Sciatic nerve (tissue), 2 donors: ENCODE measurements around the gene TIFAB. TPM values are rescaled to one million over a fixed set of nuclear protein-coding genes. Genes with fewer than 3 reads are reported as not detected.

Experiments used
- ATAC-seq: fragments of 200-7000 bp; cut with Tn5 transposase; one replicate; pipeline ENCODE4 v1.9.1; 2020; ENCODE audit warnings: mild to moderate bottlenecking, moderate library complexity
- DNase-seq: peaks from one replicate; pipeline ENCODE4 v3.0.0-alpha.2; 2020; ENCODE audit warnings: low spot score
- intact Hi-C: fragments of 100-400 bp; cut with DNase I; formaldehyde crosslinking; loops from one replicate; pipeline ENCODE4 v1.14.2; 2022
- total RNA-seq: library from RNA; stranded (reverse); fragmentation: NEBNext Ultra II Directional; extraction: Animal tissue kit (Norgen Biotek cat#: 25700); gene quantifications from one replicate; pipeline ENCODE4 v1.2.1, GENCODE V29; 2021
- donor health status: DM: no; HTN: no; CAD: no.
- donor health status: DM: no; HTN: no; CAD: no.

The TIFAB gene
- total RNA-seq, 1 donor from 2014 or later: 0.22 TPM

GRCh38 chr5:135399794-135400542, 52.2 kb downstream of the TIFAB start:
- DNase-seq (no peak), ATAC-seq (no peak)
- intact Hi-C loops: loop anchor here (5.0 kb wide), 1 partner anchor 57 kb away; no protein-coding TSS in a partner anchor

- DNase-seq: peak; percentile 94
- peak; percentile 97 for ATAC-seq
- intact Hi-C loops: no loop called here
Measured at GRCh38 chr5:135398855-135399793, 53.0 kb downstream of the TIFAB start, which contains the start of gene MACROH2A1. Gene MACROH2A1, minus strand, starts transcription at chr5:135399231. Its CDS starts 10,138 bp downstream, at chr5:135389093.

GRCh38 chr5:135398160-135398854, 53.8 kb downstream of the TIFAB start:
- DNase-seq: no peak
- intact Hi-C loops: no loop called here

More at GRCh38 chr5:135398160-135398854, 53.8 kb downstream of the TIFAB start:
- peak; percentile 16 for ATAC-seq

Other genes with a start within 250 kb of the TIFAB start
- gene MACROH2A1, start 53.1 kb downstream of the TIFAB start, total RNA-seq: 129 TPM
- not detected for gene DCANP1, start 5.0 kb downstream of the TIFAB start, total RNA-seq
- gene NEUROG1, start 83.6 kb upstream of the TIFAB start, total RNA-seq: not detected
- gene CXCL14, start 126.6 kb upstream of the TIFAB start, total RNA-seq: 184 TPM